Ramos (cell line): ENCODE data around the gene SLIT1.

Source experiments
- in situ Hi-C: fragments of 300-500 bp; cut with MboI; formaldehyde crosslinking; loops from one replicate; pipeline ENCODE4 v1.14.3; 2022; ENCODE audit warnings: low sequenced_read_pairs; ENCODE audit not compliant: unreplicated experiment

The SLIT1 gene

GRCh38 chr10:97120370-97120769, 65.4 kb downstream of the SLIT1 start:
- in situ Hi-C loops: no loop called here

- in situ Hi-C loops: no loop called here
Observed at GRCh38 chr10:97119058-97119745, 66.6 kb downstream of the SLIT1 start.

DNA sequence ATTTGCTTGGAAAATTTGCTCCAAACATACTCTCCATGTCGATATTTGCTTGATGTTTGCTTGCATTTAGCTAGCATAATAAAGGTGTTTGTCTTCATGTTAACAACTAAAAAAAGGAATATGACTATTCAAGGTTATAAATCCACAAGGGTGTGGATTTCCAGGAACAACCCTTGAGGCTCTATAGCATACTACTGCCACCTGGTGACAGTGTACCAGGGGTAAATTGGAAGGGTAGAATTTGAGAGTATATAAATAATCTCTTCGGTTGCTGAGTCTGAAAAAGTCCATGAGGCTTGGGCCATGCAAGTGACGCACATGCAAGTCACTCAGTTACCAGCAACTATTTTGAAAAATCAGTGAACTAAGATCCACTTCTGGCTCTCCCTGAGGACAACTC, 68.4 kb downstream of the SLIT1 start:
- in situ Hi-C loops: no loop called here

- in situ Hi-C loops: no loop called here
Observed at GRCh38 chr10:97116462-97117162, 69.1 kb downstream of the SLIT1 start.

- in situ Hi-C loops: no loop called here
Observed at GRCh38 chr10:97115846-97116245, 69.9 kb downstream of the SLIT1 start.

DNA sequence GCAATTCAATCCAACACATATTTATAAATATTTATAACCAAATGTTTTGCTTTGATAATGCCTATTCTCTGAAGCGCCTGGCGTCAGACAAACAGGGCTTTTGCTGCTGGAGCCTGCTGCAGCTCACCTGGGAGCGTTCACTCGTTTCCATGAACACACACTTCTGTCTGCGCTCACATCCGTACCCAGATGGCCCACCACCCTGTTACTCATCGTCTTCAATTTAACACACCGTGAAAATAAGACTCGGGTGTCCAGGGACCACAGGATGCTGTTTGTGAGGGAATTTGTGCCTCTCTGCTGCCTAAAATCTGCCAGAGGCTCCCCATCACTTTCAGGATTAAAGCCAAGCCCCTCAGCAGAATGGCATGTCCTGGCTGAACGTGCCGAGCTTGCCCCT, 74.1 kb downstream of the SLIT1 start:
- in situ Hi-C loops: no loop called here

DNA sequence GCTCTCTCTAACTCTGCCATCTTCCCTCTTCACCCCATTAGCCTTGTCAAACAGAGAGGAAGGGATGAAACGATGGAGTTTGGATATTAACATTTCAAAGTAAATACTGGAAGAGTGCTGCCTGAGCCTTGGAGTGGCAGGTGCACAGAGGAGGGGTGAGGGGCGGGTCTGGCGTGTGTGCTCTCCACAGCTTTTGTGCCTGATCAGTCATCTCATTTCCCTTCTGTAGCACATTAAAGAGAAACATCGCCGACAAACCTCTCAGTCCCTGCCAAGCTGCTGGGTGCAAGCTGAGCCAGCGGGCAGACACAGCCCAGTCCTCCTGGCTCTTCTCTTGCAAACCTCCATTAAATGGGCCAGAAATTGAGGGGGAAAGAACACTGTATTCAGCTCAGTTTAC, 76.2 kb downstream of the SLIT1 start:
- in situ Hi-C loops: no loop called here

- in situ Hi-C loops: no loop called here
Observed at GRCh38 chr10:97107551-97107950, 78.2 kb downstream of the SLIT1 start.

DNA sequence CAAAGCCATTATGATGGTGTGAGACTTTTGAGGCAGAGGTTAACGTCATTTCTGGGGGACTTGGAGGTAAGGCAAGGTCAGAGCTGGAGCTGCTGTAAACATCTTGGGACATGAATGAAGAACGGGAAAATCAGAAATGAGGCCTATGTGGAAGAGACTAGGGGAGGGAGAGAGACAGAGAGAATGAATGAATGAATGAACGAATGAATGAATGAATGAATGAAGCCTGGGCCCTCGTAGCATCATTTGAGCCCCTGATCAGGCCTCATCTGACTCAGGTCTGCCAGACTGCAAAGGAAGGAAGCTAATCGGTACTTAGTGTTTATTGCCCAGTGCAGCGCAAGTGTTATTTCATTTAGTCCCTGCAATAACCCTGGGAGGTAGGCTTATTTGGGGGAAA, 79.6 kb downstream of the SLIT1 start:
- in situ Hi-C loops: no loop called here

GRCh38 chr10:97105303-97105702, 80.5 kb downstream of the SLIT1 start:
- in situ Hi-C loops: no loop called here

GRCh38 chr10:97103316-97104080, 82.3 kb downstream of the SLIT1 start:
- in situ Hi-C loops: no loop called here

- in situ Hi-C loops: no loop called here
Observed at GRCh38 chr10:97102441-97102840, 83.3 kb downstream of the SLIT1 start.

DNA sequence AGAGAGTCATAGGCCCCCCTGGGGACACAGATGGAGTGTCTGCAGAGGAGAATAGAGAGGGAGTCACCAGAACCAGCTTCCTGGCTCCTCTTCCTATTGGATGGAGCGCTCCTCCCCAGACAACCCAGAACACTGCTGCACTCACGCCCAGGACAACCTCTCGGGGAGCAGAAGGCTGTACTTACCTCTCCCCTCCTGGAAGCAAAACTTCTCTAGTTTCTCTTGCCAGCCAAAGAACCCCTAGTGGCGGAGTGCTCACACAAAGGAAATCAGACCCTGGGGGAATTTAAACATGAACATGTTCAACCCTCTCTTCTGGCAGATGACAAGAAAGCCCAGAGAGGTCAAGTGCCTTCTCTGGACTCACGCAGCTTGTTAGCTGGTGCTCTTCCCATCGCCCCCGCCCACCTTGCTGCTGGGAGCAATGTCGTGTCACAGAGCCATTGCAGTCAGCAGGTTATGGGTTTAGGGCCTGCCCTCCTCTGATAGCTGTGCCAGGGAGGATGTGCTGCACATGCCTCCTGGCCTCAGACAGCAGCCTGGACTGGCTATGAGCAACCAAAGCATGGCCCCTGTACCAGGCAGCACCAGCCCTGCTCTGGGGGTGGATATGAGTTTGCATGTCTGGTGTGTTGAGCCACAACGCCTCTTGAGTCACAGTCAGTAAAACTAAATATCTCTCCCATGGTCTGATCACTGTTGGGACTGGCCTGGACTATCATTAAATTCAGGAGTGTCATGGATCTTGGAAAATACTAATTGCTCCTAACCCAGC, 84.4 kb downstream of the SLIT1 start:
- in situ Hi-C loops: no loop called here

GRCh38 chr10:97100657-97101056, 85.1 kb downstream of the SLIT1 start:
- in situ Hi-C loops: no loop called here

GRCh38 chr10:97099868-97100267, 85.9 kb downstream of the SLIT1 start:
- in situ Hi-C loops: no loop called here

DNA sequence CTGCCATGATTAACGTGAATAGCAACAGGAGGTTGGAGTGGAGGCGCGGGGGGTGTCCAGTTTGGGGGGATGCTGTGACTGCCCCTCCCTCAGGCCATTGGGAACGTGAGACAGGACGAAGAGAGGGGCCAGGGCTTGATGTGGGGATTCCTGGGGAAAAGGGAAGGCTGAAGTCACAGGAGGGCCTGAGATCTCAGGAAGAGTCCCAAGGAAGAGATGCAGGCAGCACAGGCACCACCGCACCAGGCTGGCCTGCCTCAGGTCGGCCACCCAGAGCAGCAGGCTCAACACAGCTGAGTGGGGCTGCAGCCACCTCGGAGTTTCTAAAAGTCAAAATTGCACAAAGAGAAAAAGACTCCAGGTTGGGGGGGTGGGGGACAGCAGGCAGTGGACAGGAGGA, 86.7 kb downstream of the SLIT1 start:
- in situ Hi-C loops: no loop called here

GRCh38 chr10:97097084-97097433, 88.7 kb downstream of the SLIT1 start:
- in situ Hi-C loops: no loop called here

DNA sequence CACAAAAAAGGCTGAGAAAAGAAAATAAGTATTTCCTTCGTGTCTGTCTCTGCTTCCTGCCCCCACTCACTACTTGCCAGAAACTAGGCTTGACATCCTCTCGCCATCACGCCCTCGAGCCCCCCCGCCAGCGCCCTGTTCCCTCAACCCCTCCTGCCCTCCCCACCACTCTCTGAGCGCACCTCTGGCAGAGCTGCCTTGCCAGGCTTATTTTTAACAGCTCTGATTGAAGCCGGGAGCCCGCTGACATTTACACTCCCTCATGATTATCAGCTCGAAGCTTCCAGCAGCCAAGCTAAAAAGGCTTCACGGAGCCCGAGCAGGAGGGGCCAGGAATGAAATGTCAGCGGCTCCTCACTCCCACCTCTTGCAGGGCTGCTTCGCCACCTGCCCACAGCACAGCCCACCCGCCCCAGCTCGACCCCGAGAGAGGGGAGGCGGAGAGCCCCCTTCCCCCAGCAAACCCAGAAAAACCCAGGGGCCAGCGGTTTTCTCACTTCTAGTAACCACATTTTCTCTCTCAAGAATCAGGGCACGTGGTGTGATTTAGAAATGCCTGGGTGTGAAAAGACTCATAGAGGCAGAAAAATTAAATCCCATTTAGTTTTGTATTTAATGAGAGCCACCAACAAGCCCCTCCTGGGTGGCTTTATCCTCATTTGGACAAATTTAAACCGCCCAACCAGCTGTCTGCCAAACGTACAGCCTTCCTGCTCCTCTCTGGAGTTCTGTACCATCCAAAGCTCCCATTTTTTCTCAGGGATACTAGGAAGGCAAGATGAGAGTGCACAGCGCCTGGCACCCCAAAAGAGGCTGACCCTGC, 89.3 kb downstream of the SLIT1 start:
- in situ Hi-C loops: no loop called here

DNA sequence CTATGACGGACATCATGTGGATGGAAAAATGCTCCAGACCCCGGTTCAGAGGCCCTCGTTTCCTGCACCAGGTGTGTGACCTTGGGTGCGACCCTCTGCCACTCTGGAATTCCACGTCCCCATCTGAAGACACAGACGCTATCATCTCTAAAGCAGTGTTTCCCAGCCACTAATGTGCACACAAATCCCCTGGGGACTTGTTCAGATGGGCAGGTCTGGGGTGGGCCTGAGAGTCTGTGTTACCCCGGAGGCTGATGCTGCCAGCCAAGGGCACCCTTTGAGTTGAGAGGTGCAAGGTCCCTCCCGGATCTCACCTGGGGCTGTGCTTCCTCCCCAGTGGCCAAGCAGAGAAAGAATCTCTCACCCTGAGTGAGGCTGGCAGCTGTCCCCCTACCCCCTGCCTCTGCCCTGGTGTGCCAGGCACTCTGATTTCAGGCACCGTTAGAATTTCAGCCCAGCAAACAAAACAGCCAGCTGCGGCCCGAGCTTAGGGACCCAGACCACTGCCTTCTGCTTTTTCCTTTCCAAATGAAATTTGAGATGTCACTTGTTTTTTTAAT, 90.0 kb downstream of the SLIT1 start:
- in situ Hi-C loops: no loop called here

- in situ Hi-C loops: no loop called here
Observed at GRCh38 chr10:97090644-97091043, 95.1 kb downstream of the SLIT1 start.
